Nephron progenitor cell (in vitro differentiated cells): ENCODE data around the gene ENDOD1.

ENCODE experiments used
- DNase-seq: peaks from one replicate; pipeline ENCODE4 v3.0.0; 2021
- H3K27ac Mint-ChIP-seq: 2 replicates; pipeline ENCODE4 v1.8.0; 2021; ENCODE audit warnings: mild to moderate bottlenecking, moderate library complexity, mixed read lengths
- H3K27me3 Mint-ChIP-seq: 2 replicates; pipeline ENCODE4 v1.8.0; 2021; ENCODE audit warnings: mild to moderate bottlenecking, low read depth, mixed read lengths; ENCODE audit not compliant: poor library complexity
- H3K36me3 Mint-ChIP-seq: 2 replicates; pipeline ENCODE4 v1.8.0; 2021; ENCODE audit warnings: low read depth, mixed read lengths
- H3K4me1 Mint-ChIP-seq: 2 replicates; pipeline ENCODE4 v1.8.0; 2021; ENCODE audit warnings: mixed read lengths
- H3K4me3 Mint-ChIP-seq: 2 replicates; pipeline ENCODE4 v1.8.0; 2021; ENCODE audit warnings: mild to moderate bottlenecking, moderate library complexity, mixed read lengths
- H3K9me3 Mint-ChIP-seq: 2 replicates; pipeline ENCODE4 v1.8.0; 2021; ENCODE audit warnings: mild to moderate bottlenecking, moderate library complexity, mixed read lengths
- TF ChIP-seq, protein P1 (sequence below): fragments of 200-600 bp; sonication (generic); IDR thresholded peaks from 2 replicates; pipeline ENCODE4 v1.5.0; 2021; ENCODE audit warnings: antibody characterized with exemption

Gene ENDOD1

DNA sequence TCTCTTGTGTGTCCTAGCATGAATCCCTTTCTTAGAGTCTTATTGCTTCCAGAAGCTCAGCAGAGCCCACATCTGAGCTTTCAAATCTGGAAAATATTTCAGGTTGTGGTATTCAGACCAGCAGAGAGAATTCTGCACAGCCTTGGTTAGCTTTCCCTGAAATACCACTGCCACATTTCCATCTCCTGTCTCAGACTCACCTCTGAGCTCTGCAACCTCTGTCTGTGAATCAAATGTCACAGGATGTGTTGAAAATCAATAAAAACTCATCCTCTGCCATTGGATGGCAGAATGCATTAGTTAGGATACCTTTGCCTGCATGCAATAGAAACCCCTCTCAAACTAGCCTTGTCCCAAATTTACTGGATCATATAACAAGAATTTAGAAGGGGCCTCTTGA lies 47.7 kb downstream of the ENDOD1 start:
- Mint-ChIP-seq H3K36me3 (no peaks in the 10 kb centered on the region), H3K27me3 (peaks cover 48% of the 10 kb centered on the region), H3K27ac (no peak overlapping the region), H3K4me1 (no peaks in the 10 kb centered on the region), H3K9me3 (no peaks in the 10 kb centered on the region), H3K4me3 (no peak overlapping the region)
- DNase-seq: no peak
- TF ChIP-seq, protein P1, sequence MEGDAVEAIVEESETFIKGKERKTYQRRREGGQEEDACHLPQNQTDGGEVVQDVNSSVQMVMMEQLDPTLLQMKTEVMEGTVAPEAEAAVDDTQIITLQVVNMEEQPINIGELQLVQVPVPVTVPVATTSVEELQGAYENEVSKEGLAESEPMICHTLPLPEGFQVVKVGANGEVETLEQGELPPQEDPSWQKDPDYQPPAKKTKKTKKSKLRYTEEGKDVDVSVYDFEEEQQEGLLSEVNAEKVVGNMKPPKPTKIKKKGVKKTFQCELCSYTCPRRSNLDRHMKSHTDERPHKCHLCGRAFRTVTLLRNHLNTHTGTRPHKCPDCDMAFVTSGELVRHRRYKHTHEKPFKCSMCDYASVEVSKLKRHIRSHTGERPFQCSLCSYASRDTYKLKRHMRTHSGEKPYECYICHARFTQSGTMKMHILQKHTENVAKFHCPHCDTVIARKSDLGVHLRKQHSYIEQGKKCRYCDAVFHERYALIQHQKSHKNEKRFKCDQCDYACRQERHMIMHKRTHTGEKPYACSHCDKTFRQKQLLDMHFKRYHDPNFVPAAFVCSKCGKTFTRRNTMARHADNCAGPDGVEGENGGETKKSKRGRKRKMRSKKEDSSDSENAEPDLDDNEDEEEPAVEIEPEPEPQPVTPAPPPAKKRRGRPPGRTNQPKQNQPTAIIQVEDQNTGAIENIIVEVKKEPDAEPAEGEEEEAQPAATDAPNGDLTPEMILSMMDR: no peak

DNA sequence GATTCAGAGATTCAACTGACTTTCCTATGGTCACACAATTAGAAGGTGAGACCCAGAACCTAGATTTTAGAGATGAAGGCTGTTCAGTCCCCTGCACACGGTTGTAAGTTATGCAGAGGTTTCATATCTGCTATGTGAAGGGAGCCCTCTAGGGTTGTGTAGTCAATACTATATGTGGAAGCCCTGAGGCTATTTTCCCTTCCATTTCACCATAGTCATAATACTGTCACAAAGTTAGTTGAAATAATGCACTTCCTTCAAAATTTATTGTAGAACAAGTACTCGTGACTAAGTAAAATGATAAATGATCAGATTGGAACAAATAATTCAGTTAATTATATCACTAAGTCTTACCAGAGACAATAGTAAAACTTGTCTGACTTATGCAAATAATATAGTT lies 48.8 kb downstream of the ENDOD1 start:
- Mint-ChIP-seq H3K27me3 (peaks cover 56% of the 10 kb centered on the region), H3K36me3 (no peaks in the 10 kb centered on the region), H3K9me3 (no peaks in the 10 kb centered on the region), H3K27ac (no peak overlapping the region), H3K4me1 (no peaks in the 10 kb centered on the region), H3K4me3 (no peak overlapping the region)
- no peak for DNase-seq
- TF ChIP-seq, protein P1: no peak

DNA sequence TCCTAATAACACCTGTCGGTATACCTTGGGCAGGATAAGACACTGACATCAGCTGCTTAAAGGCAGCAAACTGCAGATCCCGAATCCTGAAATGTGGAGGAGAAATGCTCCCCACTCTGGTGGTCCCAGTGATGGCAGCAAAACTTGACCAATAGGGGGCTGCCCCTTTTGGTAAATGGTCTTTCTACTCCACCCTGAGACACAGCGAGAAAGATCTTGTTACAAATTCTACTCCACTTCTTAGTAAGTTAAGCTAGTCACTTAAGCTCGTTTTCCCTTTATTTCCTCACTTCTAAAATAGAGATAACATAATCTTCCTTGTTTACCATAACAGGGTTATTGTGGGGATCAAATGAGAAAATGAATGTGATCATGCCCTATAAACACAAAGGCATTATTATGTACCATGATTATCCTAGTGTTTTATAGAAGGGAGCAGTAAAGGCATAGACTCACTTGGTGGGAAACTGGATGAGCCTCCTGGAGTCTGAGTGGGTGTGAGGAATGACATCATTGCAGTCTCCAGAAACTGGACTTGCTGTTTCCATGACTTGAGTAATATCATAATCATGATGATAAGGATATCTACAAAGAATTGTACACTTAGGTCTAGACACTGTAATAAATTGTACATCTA lies 50.9 kb downstream of the ENDOD1 start:
- TF ChIP-seq, protein P1: no peak
- no peak overlapping the region for H3K4me3 Mint-ChIP-seq

DNA sequence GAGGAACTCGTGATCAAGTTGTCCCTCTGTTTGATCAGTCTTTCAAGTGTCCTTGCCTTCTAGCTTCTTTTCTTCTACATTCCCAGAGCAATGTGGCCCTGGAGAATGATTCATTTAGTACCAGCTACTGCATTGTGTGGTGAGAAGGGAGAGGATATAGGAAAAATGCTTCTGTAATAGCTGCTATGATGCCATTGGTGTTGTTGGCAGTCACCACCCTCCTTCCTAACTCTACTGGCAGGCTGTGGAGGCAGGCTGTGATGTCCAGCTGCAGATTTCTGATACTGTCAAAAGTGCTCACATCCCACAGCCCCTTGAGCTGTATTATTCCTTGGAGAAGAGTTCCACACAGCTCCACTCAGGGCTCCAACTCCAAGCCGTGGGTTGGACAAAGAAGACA lies 52.8 kb downstream of the ENDOD1 start:
- TF ChIP-seq, protein P1: no peak
- no peaks in the 10 kb centered on the region for H3K4me1 Mint-ChIP-seq
- no peak overlapping the region for H3K4me3 Mint-ChIP-seq
- DNase-seq: no peak
- no peaks in the 10 kb centered on the region for H3K36me3 Mint-ChIP-seq
- H3K27ac Mint-ChIP-seq: no peak overlapping the region
- no peaks in the 10 kb centered on the region for H3K9me3 Mint-ChIP-seq
- peaks cover 83% of the 10 kb centered on the region for H3K27me3 Mint-ChIP-seq

More for the DNA sequence above, 50.9 kb downstream of the ENDOD1 start:
- H3K27ac Mint-ChIP-seq: no peak overlapping the region
- peaks cover 76% of the 10 kb centered on the region for H3K27me3 Mint-ChIP-seq
- no peak for DNase-seq
- H3K36me3 Mint-ChIP-seq: no peaks in the 10 kb centered on the region
- H3K4me1 Mint-ChIP-seq: no peaks in the 10 kb centered on the region
- H3K9me3 Mint-ChIP-seq: no peaks in the 10 kb centered on the region

DNA sequence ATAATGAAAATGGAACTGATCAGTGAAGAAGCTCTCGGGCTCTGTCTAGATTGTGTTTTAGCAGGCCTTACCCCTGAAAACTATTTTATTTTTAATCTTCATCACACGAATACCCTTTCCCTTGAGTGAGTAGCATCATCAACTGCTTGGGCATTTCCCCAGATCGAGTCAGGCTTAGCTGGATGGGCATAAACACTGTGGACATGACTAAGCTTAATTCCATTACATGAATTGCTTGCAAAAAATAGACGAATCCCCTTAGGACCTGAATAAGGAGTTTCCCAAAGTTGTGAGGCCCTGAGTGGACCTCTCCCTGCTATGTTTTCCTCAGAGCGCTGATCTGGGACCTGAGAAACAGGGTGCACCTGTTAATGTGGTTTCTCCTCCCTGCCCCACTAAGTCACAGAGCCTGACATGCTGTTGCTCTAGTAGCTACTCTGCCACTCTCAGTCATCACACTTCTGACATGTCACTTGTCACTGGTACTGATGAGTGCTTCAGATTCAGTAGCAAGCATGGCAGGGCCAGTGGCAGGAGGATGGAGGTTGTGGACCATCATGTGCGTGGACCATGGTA lies 53.5 kb downstream of the ENDOD1 start:
- Mint-ChIP-seq H3K4me3 (no peak overlapping the region), H3K27me3 (peaks cover 83% of the 10 kb centered on the region), H3K9me3 (no peaks in the 10 kb centered on the region), H3K4me1 (no peaks in the 10 kb centered on the region), H3K27ac (no peak overlapping the region), H3K36me3 (no peaks in the 10 kb centered on the region)
- DNase-seq: no peak
- TF ChIP-seq, protein P1: no peak
